Measurements from ENCODE around the gene TPSD1. TPM values are rescaled to one million over a fixed set of nuclear protein-coding genes. Genes with fewer than 3 reads are reported as not detected.

The TPSD1 gene
- total RNA-seq, 1 experiment from 2014 or later: not detected

- Mint-ChIP-seq H3K36me3 (ENCODE audit: insufficient read depth in 1 of 3, low read depth in 3 of 3) (no peaks in the 10 kb centered on the region; a peak in 1 of 7 replicates), H3K4me1 (peaks cover 0 to 11% of the 10 kb centered on the region in 2 experiments; a peak in 3 of 4 replicates), H3K27ac (no peak overlapping the region), H3K9me3 (peaks cover 5 to 6% of the 10 kb centered on the region in 2 experiments), H3K4me3 (no peak overlapping the region), H3K27me3 (ENCODE audit: low read depth) (peaks cover 35% of the 10 kb centered on the region)
- H3K23ac ChIP-seq (ENCODE audit: insufficient read length, low read depth, low read length): no peak overlapping the region
- no peak overlapping the region for H4K91ac ChIP-seq (ENCODE audit: insufficient read length, low read depth, low read length)
- no peak overlapping the region for H2AFZ ChIP-seq (ENCODE audit: low read length)
- TF ChIP-seq, protein P1, sequence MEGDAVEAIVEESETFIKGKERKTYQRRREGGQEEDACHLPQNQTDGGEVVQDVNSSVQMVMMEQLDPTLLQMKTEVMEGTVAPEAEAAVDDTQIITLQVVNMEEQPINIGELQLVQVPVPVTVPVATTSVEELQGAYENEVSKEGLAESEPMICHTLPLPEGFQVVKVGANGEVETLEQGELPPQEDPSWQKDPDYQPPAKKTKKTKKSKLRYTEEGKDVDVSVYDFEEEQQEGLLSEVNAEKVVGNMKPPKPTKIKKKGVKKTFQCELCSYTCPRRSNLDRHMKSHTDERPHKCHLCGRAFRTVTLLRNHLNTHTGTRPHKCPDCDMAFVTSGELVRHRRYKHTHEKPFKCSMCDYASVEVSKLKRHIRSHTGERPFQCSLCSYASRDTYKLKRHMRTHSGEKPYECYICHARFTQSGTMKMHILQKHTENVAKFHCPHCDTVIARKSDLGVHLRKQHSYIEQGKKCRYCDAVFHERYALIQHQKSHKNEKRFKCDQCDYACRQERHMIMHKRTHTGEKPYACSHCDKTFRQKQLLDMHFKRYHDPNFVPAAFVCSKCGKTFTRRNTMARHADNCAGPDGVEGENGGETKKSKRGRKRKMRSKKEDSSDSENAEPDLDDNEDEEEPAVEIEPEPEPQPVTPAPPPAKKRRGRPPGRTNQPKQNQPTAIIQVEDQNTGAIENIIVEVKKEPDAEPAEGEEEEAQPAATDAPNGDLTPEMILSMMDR (conservative IDR thresholded peaks at IDR 0.05): no peak
- no peak overlapping the region for H3K56ac ChIP-seq (ENCODE audit: insufficient read length, low read depth, low read length)
- H3K27me3 ChIP-seq (ENCODE audit: insufficient read depth, low read length): no peaks in the 10 kb centered on the region
- no peak overlapping the region for H2BK20ac ChIP-seq (ENCODE audit: low read depth, low read length, poor library complexity, severe bottlenecking)
- no peaks in the 10 kb centered on the region for H3K9me3 ChIP-seq (ENCODE audit: control insufficient read depth, low read depth, low read length)
- no peak overlapping the region for H4K8ac ChIP-seq (replicated peaks; ENCODE audit: insufficient read length, low read depth, low read length)
- H2BK120ac ChIP-seq (ENCODE audit: low read depth, low read length, poor library complexity, severe bottlenecking): no peak overlapping the region
- no peaks in the 10 kb centered on the region for H3K79me1 ChIP-seq (ENCODE audit: insufficient read depth, low read depth, low read length, poor library complexity, severe bottlenecking)
- H3K4me1 ChIP-seq (ENCODE audit: insufficient read depth, low read length): no peaks in the 10 kb centered on the region
- H3K23me2 ChIP-seq (ENCODE audit: insufficient read length, low read depth, low read length, poor library complexity, severe bottlenecking): no peaks in the 10 kb centered on the region
- H2BK12ac ChIP-seq (ENCODE audit: insufficient read length, low read depth, low read length): no peak overlapping the region
- H3K27ac ChIP-seq (ENCODE audit: insufficient read length, low read depth, low read length): no peak overlapping the region
- no peaks in the 10 kb centered on the region for H4K20me1 ChIP-seq (ENCODE audit: control insufficient read depth, insufficient read depth, insufficient read length)
- H2BK5ac ChIP-seq (ENCODE audit: insufficient read length, low read length): no peak overlapping the region
- H3K9ac ChIP-seq (ENCODE audit: extremely low read depth, insufficient read length, low read length): no peak overlapping the region
- no CpG with 5 or more reads among the region's 11 CpGs for WGBS (ENCODE audit: extremely low coverage, insufficient read length, low lambda C conversion rate)
- no peak overlapping the region for H2AK5ac ChIP-seq (ENCODE audit: insufficient read length, low read length)
- H3T11ph ChIP-seq (ENCODE audit: low read length): no peak overlapping the region
- H3K14ac ChIP-seq (ENCODE audit: insufficient read depth, low read length): no peak overlapping the region
- no peak for DNase-seq
- H3K18ac ChIP-seq (ENCODE audit: insufficient read length, low read depth, low read length): no peak overlapping the region
- no peaks in the 10 kb centered on the region for H3K79me2 ChIP-seq (ENCODE audit: insufficient read depth, low read length)
- no peak overlapping the region for H3K4ac ChIP-seq (ENCODE audit: low read depth, low read length)
- no peak overlapping the region for H2BK15ac ChIP-seq (ENCODE audit: low read depth, low read length)
- H3K4me2 ChIP-seq (ENCODE audit: insufficient read depth, insufficient read length, low read length): no peak overlapping the region
- H4K5ac ChIP-seq (ENCODE audit: insufficient read length, low read depth, low read length): no peak overlapping the region
These were observed 3.8 kb downstream of the TPSD1 start for GRCh38 chr16:1259760-1260068.
